AG09309 (cell line): Measurements from ENCODE around the gene MTUS2.

Source experiments
- DNase-seq: peaks from one replicate; pipeline ENCODE4 v3.0.0-alpha.2; 2010; ENCODE audit warnings: low read depth
- H3K4me3 ChIP-seq: 2 replicates; pipeline ENCODE4 v1.5.1; 2011; ENCODE audit warnings: mild to moderate bottlenecking, low read depth, low read length, moderate library complexity; ENCODE audit not compliant: control insufficient read depth
- TF ChIP-seq, protein P1 (sequence below): IDR thresholded peaks from 2 replicates; pipeline ENCODE4 v1.5.1; 2011; ENCODE audit warnings: mild to moderate bottlenecking, low read depth, low read length, inconsistent platforms; ENCODE audit not compliant: insufficient read depth, control insufficient read depth; ENCODE audit errors: missing control alignments

Gene MTUS2

DNA sequence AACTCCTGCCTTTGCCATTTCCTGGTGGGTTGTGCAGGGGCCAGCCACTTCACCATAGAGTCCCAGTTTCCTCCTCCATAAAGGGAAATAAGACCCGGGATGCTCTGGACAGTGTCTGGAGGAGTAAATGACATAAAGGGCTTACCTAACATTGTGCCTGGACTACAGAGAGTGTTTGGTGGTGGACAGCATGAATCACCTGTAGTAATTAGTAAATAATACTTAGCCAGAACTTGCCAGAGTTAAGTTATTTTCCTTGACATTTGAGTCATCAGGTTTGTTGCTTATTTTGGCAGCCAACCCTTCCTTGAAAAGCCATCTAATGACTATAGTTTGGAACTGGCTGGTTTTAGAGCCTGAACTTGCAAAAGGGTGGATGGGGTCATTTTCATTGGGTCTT, 616.2 kb downstream of the MTUS2 start:
- H3K4me3 ChIP-seq = no peak overlapping the region
- TF ChIP-seq, protein P1, sequence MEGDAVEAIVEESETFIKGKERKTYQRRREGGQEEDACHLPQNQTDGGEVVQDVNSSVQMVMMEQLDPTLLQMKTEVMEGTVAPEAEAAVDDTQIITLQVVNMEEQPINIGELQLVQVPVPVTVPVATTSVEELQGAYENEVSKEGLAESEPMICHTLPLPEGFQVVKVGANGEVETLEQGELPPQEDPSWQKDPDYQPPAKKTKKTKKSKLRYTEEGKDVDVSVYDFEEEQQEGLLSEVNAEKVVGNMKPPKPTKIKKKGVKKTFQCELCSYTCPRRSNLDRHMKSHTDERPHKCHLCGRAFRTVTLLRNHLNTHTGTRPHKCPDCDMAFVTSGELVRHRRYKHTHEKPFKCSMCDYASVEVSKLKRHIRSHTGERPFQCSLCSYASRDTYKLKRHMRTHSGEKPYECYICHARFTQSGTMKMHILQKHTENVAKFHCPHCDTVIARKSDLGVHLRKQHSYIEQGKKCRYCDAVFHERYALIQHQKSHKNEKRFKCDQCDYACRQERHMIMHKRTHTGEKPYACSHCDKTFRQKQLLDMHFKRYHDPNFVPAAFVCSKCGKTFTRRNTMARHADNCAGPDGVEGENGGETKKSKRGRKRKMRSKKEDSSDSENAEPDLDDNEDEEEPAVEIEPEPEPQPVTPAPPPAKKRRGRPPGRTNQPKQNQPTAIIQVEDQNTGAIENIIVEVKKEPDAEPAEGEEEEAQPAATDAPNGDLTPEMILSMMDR = no peak
- DNase-seq = no peak

DNA sequence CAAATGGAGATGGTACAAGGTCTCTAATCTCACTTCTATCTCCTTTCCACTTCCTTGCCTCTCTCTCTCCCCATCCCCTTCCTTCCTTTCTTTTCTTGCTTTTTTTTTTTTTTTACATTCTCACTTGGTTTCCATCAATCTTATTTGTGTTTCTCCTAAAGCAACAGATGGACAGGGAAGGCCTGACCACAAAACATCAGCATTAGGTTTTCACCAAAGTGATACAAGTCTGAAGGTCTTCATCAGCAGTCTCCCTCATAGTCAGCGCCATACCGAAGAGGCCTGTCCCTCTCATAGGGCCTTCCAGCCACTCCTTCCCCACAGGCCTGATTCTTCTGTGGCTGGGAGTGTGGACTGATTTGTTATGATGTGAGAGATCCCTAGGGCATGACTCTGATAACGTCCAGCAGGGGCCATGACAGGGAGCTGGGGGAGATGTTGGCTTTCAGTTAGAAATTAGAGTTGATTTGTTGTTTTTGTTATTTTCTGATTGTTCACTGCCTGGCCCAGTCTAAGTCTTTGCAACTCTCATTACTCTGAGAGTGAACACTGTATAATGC, 616.7 kb downstream of the MTUS2 start:
- TF ChIP-seq, protein P1 = no peak
- no peak for DNase-seq
- H3K4me3 ChIP-seq = no peak overlapping the region

DNA sequence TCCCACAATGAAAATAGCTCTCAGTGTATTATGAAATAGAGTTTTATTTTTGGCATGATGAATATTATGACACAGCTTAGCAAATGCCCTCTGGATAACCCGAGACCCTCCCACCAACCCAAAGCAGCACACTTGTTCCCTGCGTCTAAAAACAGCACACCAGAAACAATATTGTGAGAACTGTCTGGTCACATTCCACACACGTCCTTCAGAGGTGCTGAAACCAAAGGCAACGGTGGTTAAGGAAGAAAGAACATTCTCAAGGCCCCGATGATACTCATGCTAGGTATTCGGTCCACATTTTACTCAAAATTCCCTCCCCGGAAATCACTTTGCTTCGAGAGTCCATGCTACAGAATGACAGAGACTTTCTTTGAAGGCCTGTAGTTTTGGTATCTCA, 618.6 kb downstream of the MTUS2 start:
- no peak overlapping the region for H3K4me3 ChIP-seq
- TF ChIP-seq, protein P1 = no peak
- DNase-seq = no peak

DNA sequence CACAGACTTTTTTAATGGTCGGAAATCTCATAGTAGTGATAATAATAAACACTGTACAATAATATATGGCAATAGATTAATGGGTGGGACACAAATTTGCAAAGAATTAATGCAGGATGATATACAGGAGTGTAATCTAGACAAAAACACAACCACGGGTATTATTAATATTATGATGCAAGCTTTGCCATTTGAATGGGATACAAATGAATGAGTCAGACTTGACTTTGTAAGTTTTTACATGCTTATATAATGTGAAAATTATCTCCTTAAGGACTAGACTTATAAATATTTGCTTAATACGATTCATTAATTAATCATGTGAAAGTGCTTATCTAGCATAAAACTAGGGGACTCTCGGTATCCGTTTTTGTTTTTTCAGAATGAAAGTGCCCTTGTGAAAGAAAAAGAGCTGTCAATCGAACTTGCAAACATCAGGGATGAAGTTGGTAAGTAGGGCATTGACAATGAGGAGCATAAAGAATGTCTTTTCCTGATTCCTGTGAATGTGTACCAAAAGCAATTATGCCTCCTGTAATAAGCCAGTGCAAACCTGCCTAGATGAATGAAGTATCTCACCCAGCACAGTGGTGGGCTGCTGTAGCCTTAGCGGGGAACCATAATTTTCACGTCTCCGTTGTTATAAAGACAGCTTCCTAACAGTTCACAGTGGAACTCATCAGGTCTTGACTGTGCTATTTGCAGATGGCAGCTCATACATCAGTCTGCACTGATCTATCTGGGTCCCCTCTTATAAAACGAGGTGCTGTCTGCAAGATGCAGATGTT, 619.7 kb downstream of the MTUS2 start:
- H3K4me3 ChIP-seq = no peak overlapping the region
- TF ChIP-seq, protein P1 = no peak
- no peak for DNase-seq

DNA sequence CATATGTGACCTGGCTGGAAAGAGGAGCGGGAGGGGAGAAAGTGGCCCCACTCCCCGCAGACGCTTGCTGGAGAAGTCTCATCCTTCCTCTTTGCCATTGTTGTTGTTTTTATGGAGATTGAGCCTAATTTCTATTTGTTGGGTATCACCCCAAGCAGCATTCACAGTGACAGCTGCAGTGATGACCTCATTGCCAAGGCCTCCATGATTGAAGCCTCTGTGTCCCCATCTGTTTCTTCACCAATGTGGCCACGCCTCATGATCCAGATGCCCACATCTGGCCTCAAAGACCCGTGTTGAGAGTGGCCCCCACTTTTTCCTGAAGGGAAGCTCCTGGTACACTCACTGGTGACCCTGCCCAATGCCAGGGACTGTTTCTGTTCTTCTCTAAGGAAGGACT, 621.2 kb downstream of the MTUS2 start:
- DNase-seq = no peak
- H3K4me3 ChIP-seq = no peak overlapping the region
- TF ChIP-seq, protein P1 = no peak

DNA sequence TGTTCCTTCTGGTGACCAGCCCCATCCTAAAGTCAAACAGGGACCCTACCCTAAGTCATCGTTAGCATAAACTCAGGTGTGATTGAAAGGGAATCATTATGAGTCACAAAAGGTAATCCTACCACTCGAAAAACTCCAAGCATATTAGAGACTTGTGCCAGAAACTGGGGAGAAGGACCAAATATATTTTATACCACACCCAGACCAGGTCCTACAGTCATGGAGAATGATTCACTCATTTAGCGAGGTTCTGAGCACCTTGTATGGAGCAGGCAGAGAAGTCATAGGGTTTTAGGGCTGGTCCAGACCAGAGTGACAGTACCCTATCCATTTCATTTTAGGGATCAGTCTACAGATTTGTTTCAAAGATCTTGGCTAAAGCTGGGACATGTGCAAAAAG, 625.9 kb downstream of the MTUS2 start:
- no peak for DNase-seq
- TF ChIP-seq, protein P1 = no peak
- H3K4me3 ChIP-seq = no peak overlapping the region
